GM18858 (cell line): ENCODE data around the gene EVA1B.

ENCODE experiments used
- ATAC-seq: cut with Tn5 transposase; IDR thresholded peaks from one replicate; pipeline ENCODE4 v1.9.1; 2021; ENCODE audit not compliant: unreplicated experiment

Gene EVA1B, protein sequence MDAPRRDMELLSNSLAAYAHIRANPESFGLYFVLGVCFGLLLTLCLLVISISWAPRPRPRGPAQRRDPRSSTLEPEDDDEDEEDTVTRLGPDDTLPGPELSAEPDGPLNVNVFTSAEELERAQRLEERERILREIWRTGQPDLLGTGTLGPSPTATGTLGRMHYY

DNA sequence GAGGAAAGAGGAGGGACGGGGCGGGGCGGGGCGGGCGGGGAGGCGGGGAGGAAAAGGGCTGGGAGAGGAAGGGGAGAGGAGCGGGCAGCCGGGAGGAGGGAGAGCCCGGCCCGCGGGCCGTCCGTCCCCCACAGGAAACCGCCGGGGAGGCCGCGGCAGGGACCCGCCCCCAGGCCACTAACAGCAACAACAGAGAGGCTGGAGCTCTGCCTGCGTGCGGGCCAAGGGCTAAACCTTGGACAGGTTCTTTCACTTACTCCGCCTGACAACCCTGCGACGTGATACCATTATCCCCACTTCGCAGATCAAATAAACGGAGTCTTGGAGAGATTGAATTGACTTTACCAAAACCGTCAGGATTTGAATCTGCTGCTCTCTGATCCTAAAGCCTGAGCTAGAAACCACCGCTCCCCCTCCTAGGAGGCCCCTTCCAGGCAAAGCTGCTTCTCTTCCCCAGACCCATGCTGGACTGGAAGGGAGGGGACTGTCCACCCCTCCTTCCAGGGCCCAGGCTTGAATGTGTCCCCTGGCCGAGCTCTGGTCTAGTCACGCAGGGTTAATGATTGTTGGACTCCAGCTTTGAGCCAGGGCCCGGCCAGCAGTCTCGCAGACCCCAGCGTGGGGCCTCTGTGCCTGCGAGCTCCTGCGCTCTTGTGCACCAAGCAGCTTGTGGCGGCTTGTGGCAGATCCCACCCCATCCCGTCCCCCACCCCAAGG is at the start of gene EVA1B:
Gene EVA1B (minus strand): TSS at position 10 of the 717 bp plus-strand sequence. CDS start 608 bp downstream, outside the sequence.
- no peak for ATAC-seq

DNA sequence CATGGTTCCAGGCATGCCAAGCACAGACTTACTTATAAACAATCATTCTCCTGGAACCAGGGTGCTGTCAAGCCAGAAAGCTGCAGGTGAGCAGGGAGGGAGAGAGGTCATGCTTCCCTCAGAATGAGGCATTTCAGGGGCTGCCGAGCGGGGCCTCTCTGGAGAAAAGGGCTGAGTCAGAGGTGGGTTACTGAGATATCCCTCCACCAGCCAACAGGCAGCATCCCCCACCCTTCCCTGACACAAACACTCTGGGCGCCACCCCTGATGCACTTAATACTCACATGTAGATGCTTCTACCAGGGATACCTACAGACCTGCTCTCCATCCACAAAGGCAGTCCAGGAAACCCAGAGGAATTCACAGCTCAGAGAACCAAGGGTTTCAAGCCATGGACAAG is 49.2 kb upstream of the EVA1B start:
- ATAC-seq, result no peak

DNA sequence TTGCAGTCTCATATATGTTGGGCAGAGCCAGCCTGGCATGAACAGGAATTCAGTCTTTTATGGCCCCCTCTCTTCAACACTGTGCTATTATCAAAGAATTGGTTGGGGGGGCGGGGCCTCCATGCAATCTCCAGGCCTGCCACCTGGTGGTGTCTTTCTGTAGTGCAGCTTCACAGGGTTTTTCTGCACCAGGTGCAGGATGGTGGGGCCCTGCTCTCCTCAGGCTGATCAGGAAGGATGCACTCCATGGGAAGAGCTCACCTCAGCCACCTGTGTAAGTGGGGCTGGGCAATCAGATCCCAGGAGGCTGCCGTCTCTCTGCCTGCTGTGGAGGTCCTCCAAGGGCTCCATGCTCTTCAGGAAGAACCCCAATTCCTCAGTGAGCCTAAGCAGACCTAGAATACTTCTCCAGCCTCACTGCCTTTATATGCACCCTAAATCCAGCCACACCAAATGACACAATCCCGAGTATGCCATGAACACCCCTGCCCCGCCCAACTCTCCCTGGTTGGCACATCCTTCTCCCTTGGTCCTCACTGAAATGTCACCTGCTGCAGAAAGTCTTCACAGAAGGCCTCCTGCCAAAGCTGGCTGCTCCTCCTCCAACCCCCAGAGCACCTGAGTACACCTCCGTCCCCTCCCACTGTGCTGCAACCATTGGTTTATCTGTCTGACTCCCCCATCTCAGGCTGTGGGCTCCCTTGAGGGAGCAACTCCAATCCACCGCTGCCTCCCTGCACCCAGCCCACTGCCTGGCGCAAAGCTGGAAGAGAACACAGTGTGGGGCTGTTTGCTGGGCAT is 45.8 kb upstream of the EVA1B start:
- ATAC-seq, result no peak

DNA sequence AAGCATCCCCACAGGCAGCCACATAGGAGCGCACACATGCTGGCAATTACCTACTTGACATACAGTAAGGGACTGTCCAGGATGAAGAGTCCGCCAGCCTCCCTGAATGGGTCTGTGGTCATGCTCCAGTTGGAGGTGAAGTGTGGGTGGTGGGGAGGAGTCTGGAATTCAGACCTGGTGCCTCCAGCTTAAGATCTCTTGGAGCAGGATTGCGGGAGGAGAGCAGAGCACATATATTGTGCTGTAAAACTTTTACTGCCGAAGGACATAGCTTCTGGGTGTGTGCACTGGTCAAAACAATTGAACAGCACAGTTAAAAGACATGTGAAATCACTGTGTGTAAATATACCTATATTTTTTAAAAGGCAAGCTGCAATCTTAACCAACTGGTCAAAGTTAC is 44.4 kb upstream of the EVA1B start:
- no peak for ATAC-seq

DNA sequence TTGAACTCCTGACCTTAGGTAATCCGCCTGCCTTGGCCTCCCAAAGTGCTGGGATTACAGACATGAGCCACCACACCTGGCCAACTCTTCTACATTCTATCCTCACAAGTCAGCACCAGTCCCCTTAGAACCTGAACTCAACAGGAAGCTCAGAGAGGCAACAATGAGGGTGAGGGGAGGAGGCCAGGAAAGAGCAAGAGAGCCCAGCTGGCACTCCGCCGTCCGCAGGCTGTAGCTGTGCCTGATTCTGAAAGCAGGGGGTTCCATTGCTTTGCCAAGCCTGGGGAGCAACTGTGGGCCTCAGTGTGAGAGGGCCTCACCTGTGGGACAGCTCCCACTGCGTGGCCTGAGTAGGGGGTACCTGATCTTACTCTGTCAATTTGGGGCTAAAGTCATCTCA is 43.6 kb upstream of the EVA1B start:
- no peak for ATAC-seq

DNA sequence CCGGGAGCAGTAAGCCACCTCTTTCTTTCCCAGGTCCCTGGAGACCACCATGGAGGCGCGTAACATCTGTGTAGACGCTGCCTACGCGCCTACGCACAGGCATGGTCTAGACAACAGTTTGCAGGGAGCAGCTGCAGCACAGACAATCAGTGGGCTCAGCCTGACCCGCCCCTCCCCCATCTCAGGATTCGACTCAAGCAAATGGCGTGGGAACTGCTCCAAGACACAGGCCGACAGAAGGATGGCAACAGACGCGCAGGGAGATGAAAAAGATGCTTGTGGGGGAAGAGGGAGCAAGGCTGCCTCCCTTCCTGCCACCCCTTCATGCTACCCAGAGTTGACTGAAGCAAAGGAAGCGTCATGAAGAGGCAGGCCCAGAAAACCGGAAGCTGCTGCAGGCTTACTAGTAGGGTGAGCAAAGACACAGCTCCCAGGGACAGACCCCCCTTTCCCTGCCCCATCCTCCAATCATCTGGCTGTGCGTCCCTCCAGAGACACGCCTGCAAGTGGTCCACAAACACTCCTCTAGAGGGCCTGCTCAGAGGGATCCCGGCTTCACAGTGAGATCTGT is 42.7 kb upstream of the EVA1B start:
- no peak for ATAC-seq

DNA sequence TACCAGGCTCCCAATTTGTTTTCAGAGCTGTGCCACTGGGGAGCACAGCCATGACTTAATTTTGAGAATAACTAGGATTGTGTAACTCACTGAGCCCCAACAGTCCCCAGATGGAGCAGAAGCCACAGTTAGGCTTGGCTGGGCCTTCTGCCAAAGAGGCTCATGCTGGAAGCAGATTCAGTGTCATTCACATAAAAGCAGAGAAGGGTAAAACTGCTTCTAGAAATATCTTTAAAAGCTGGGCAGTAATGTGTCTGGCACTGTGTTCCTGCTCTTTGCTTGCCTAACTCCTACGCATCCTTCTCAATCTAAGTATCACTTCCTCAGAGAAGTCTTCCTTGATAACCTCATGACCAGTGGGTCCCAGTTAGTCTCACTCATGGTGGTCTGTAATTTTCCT is 41.9 kb upstream of the EVA1B start:
- no peak for ATAC-seq

DNA sequence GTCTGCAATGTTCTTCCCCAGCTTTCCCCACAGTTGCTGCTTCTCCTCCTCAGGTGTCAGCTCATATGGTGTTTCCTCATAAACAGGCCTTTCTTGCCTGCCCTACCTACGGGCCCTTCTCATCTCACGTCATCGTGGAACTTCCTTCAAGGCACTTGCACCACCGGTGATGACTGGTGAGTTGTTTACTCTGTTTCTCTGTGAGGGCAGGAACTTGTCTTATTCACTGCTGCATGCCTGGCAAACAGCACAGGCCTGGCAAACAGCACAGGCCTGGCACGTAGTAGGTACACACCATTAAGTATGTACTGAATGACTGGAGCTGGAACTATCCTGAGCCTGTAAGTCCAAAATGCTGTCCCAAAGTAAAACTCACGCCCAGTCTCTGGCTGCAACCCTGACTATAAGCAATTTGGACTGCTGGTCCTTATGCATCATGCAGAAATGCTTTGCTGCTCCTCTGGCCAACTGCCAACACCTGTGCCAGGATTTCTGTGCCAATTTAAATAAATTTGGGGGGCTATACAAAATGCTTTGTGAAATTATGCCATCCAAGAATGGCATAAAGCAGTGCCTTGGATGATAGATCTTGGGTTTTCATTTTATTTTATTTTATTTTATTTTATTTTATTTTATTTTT is 36.6 kb upstream of the EVA1B start:
- ATAC-seq, result no peak

DNA sequence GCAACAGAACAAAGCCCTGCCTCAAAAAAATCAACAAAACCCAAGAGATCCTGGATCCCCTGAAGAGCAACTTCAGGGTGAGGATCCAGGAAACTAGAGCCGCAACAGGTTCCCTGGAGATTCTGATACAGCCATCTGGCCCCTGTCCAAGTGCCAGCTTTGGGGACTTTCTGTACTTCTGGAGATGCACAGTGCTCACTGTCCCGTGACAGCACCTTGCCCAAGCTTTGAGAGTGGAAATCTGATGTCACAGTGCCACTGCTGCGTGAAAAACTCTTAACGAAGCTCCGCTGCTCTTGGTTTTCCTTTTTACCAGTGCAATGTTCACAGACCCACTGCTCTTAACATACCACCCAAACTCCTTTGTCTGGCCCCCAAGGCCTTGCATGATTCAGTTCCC is 35.9 kb upstream of the EVA1B start:
- ATAC-seq, result no peak

DNA sequence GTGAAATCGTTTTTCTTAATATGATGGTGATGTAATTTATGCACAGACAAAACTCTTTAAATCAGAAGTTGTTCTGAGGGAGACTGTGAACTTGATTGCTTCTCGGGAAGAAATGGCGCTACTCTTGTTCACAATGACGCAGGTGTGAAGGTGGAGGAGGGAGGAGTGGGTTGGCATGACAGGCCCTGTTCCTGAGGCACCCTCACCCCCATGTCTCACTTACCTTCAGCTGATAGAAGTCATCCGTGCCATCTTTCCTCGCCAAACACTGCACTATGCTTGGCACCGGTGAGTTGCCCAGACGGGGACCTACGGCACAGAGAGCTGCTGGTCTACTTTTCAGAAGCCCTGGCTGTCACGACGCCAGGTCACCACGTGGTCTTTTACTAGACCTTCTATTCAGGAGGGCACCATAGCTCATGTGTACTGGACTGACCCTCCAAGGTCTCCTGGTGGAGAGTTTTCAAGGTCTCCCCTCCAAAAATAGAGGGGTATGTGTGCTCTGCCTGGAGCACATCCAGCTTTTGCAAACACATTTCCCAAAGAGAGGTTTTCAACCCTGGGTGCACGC is 35.2 kb upstream of the EVA1B start:
- ATAC-seq, result no peak

DNA sequence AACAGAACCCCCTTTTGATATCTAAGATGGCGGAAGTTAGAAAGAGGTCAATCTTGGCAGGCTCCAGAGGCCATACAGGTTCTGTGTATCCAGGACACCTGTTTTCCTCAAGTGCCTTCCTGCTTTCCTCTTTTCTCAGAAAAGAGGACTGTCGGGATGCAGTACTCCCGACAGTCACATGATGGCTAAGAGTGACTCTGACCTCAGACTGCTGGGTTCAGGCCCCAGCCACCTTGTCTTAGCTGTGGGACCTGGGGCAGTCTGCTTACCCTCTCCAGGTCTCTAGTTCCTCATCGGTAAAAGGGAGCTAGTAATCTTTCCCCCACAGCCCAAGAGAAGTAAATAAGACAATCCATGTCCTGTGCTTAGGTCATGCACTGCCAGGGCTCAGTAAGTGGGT is 32.4 kb upstream of the EVA1B start:
- ATAC-seq, result no peak

DNA sequence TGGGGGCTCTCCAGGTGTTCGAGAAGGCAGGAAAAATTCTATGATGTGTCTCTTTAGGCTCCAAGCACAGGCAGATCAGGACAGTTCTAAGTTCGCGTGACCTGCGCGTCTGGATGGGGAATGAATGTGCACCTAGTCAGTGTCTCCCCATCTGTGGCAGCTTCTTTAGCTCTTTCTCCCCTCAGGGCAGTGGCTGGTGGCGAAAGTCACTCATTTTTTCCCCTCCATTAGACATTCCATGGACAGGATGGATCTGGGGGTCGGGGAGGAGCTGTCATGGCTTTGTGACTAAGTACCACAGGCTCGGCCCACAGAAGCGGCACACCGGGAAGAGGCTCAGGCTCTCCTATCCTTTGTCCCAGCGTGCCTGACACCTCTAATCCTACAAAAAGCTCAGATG is 31.0 kb upstream of the EVA1B start:
- no peak for ATAC-seq

DNA sequence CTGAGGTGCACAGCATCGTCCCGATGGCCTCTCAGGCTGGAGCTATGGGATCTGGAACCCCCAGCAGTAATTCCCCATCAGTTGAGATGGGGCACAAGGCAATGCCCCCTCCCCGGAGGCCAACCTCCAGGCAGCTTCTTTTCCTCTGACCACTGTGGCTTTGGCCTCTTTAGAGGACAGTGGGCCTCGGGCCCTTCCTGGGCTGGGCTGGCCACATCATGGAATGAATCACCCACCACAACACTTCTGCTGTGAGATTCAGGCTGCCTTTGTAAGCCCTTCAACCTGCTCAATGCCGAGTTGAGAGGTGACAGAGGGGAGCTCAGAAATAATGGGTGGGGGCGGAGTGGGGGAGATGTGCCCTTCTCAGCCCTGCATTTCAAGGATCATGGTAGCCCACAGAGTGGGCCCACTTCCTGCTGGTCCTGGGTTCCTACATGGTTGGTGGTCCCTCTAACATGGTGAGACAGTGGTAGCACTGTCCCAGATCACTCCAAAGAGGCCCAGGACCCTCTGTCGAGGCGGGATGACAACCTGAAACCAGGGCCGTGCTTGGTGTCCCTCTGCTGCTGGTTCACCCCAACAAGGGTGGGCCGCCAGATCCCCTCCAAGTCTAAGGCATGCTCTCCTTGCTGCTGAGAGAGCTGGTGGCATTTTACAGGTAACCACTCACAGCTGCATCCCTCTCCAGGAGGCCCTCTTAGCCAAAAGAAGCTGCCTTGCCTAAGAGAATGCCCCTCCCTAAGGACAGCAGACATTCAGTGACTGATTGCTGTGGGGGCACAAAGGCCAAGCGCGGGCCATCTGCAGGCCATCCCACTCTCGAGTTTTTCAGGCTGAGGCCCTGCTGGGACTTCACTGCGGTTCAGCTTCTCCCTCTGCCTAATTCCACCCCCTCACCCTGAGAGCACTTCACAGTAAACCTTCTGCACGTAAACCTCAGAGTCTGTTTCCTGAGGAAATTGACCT is 29.7 kb upstream of the EVA1B start:
- ATAC-seq, result no peak

DNA sequence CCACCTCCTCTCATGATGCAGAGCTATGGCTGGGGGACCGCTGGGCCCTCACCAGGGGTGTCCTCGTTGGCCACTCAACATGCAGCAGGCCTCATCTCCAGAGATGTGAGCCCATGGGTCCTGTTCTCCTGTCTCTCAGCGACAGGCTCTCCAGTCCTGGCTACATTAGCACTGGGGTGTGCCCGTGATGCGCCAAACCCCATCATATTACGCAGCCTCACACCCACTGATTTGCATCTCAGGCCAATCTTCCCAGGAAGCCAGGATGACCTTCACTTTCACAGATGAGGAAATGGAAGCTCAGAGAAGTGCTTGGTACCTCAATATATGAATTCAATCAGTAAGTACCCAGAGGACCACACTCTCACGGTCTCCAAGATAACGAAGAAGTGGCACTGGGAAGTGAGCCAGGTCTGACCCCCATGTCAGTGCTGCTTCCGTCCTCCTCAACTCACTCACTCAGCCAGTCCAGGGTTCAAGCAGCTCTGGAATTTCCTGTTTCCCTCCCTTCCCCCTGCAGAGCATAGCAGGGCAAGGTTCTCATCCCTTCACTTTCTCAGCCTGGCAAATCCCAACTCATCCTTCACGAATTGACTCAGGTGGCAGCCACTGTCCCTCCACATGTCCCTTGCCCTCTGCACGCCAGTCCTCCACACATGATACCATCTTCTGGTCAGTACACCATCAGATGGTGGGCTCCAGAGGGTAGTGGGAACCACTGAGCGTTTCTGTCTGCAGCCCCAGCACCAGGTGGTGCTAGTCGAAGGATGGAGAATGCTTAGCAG is 28.9 kb upstream of the EVA1B start:
- no peak for ATAC-seq

DNA sequence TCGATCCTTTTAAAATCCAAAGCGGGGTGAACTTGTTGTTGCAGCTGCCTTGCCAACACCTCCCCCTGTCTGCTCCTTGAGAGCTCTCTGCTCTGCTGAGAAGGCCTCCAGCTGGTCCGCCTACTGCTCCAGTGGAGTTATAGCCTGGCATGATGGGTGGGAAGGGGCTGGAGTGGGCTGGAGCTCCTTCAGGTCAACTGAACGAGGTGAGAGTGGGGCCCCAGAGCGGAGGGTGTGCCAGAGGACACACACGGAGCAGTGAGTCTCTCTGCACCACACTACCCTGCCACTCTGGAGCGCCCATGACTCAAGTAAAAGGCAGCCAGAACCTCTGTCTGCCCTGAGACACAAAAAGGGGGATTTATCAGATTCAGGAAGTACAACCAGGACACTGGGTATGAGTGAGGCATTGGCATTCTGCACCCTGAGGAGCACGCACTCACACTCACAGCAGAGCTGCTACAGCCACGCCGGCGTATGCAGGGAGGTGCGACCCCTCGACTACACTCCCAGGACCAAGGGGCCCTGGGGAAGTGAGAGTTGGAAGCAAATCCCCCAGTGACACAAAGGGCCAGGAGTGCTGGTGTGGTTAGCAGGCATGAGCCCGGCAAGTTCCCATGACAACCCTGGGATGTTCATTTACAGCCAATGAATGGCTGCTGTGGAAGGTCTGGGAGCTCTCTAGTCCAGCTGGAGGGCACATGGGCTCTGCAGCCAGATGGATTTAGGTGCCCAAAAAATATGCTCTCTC is 28.0 kb upstream of the EVA1B start:
- no peak for ATAC-seq

DNA sequence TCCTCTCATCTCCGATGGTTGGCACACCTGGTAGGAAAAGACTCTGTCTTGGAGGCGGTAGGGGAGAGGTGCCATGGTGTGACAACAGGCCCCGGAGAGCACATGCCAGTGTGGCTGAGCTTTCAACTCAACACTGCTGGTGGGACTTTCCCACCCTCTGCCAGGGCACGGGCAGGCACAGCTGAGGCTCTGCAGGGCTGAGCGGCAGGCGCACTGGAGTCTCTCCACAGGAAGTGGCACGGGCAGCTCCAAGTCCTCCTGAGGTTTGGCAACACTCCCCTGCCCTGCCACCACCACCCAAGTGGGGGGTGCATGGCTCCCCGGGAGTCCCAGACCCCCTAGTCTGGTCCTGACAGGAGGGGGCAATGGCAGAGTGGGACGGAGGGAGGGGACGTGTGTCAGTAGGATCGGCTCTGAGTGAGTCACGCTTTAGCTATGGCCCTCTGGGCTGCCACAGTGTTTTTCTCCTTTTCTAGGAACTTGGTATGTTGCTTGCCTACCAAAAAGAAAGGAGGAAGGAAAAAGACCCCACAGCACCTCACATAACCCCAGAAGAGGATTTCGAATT is 27.3 kb upstream of the EVA1B start:
- ATAC-seq, result no peak

DNA sequence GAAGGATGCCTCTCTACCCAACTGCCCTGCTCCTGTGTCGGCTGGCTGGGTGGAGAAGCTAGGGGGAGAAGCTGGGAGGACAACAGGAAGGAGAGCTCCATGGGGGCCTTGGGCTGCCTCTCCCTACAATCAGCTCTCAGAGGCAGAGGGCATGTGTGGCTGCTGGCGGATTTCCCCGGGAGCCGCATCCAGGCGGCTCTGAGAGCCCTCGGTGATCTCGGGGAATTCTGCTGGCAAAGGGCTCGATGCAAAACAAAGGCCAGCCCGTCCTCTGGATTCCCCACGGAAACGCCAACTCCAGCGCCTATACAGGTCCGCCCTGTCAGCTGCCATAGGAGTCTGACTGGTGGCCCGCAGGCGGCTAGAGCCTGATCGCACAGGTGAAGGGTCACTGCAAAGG is 26.4 kb upstream of the EVA1B start:
- ATAC-seq, result no peak

DNA sequence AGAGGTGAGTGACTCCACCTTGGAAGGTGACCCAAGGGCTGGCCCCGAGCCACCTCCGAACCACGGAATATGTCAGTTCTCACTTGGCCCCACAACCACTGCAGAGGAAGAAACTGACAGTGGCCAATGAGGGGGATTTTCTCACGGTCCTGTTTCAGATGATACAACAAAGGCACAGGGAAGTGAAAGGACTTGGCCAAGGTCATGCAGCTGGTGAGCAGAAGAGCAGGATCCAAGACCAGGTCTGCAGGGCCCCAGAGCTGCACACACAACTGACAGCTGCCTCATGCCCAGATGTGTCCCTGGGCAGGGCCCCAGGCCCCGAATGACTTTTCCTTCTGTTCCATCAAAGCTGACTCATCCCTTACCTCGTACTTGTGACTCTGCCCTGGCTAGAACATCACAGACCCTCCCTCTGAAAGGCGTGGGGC is 25.8 kb upstream of the EVA1B start:
- ATAC-seq, result no peak
